HepG2 (cell line): ENCODE data around the gene NLRX1. TPM values are rescaled to one million over a fixed set of nuclear protein-coding genes. Genes with fewer than 3 reads are reported as not detected.

Experiments
- AGO1 ChIP-seq: fragments of 200-400 bp; formaldehyde crosslinking; IDR thresholded peaks from 2 replicates; pipeline ENCODE4 v1.6.1; 2017; ENCODE audit warnings: mild to moderate bottlenecking, low read depth, low read length, moderate library complexity; ENCODE audit not compliant: poor library complexity, severe bottlenecking
- AHR ChIP-seq: IDR thresholded peaks from 2 replicates; pipeline ENCODE4 v1.6.1; 2018; ENCODE audit warnings: missing genetic modification reagents, missing compliant biosample characterization
- CBX5 ChIP-seq: sonication (generic); formaldehyde crosslinking; IDR thresholded peaks from 2 replicates; pipeline ENCODE4 v1.4.0; 2020; ENCODE audit warnings: missing genetic modification reagents, borderline replicate concordance
- FOXC1 ChIP-seq: sonication (generic); formaldehyde crosslinking; IDR thresholded peaks from 2 replicates; pipeline ENCODE4 v1.8.0; 2022; ENCODE audit warnings: mild to moderate bottlenecking, missing genetic modification reagents, borderline replicate concordance
- GPN1 ChIP-seq: sonication (generic); formaldehyde crosslinking; IDR thresholded peaks from 2 replicates; pipeline ENCODE4 v1.5.1; 2020; ENCODE audit warnings: missing genetic modification reagents, borderline replicate concordance
- PHB2 ChIP-seq: fragments of 450-650 bp; IDR thresholded peaks from 2 replicates; pipeline ENCODE4 v1.6.1; 2018; ENCODE audit not compliant: partially characterized antibody
- PHF5A ChIP-seq: IDR thresholded peaks from one replicate; pipeline ENCODE4 v1.6.1; 2018; ENCODE audit warnings: low read depth, missing genetic modification reagents; ENCODE audit not compliant: unreplicated experiment
- REPIN1 ChIP-seq: sonication (generic); formaldehyde crosslinking; IDR thresholded peaks from 2 replicates; pipeline ENCODE4 v1.8.0; 2022; ENCODE audit warnings: missing genetic modification reagents, low read depth, mild to moderate bottlenecking, borderline replicate concordance
- SOX5 ChIP-seq: IDR thresholded peaks from 2 replicates; pipeline ENCODE4 v1.6.1; 2016; ENCODE audit warnings: borderline replicate concordance
- SP1 ChIP-seq, 2 experiments: fragments of 450-650 bp in 1 of 2; sonication (generic) in 1 of 2; formaldehyde crosslinking in 1 of 2; IDR thresholded peaks; 2 replicates each; pipeline versions ENCODE4 v1.4.0 to v1.6.1; 2016 to 2020; ENCODE audit warnings: missing genetic modification reagents in 1 of 2
- SPEN ChIP-seq: sonication (generic); formaldehyde crosslinking; IDR thresholded peaks from 2 replicates; pipeline ENCODE4 v1.5.1; 2020; ENCODE audit warnings: low read depth, mild to moderate bottlenecking, missing genetic modification reagents
- ZKSCAN5 ChIP-seq: sonication (generic); formaldehyde crosslinking; IDR thresholded peaks from 2 replicates; pipeline ENCODE4 v1.5.1; 2020; ENCODE audit warnings: mild to moderate bottlenecking, missing genetic modification reagents
- ZNF225 ChIP-seq: sonication (generic); formaldehyde crosslinking; IDR thresholded peaks from 2 replicates; pipeline ENCODE4 v1.4.0; 2020; ENCODE audit warnings: mild to moderate bottlenecking, missing genetic modification reagents
- ZNF280B ChIP-seq: sonication (generic); formaldehyde crosslinking; IDR thresholded peaks from 2 replicates; pipeline ENCODE4 v1.5.0; 2020; ENCODE audit warnings: missing genetic modification reagents, mild to moderate bottlenecking, borderline replicate concordance
- ZNF530 ChIP-seq: sonication (generic); formaldehyde crosslinking; IDR thresholded peaks from 2 replicates; pipeline ENCODE4 v1.5.0; 2020; ENCODE audit warnings: low read depth, mild to moderate bottlenecking, missing genetic modification reagents
- ZNF639 ChIP-seq: conservative IDR thresholded peaks from 2 replicates; pipeline ENCODE4 v1.6.1; 2018; ENCODE audit warnings: missing genetic modification reagents
- ZNF672 ChIP-seq: sonication (generic); formaldehyde crosslinking; IDR thresholded peaks from 2 replicates; pipeline ENCODE4 v1.8.1; 2022; ENCODE audit warnings: missing genetic modification reagents
- polyA plus RNA-seq, 8 experiments: library from polyadenylated mRNA; depleted of rRNA in 3 of 8; stranded (reverse) in 7 of 8; unstranded in 1 of 8; fragments of >200 nt; fragmentation: Illumina TruSeq in 4 of 8; extraction: Trizol in 4 of 8; gene quantifications; 2 replicates each; pipeline versions ENCODE4 v1.2.1 to v1.2.3, GENCODE V29; 2011 to 2016; ENCODE audit warnings: low read depth in 4 of 8, missing spikeins in 1 of 8, mixed read lengths in 1 of 8; ENCODE audit not compliant: insufficient read depth in 1 of 8
- total RNA-seq, 5 experiments: library from RNA; depleted of rRNA; stranded (reverse); fragments of >200 nt; fragmentation: Illumina TruSeq; extraction: Trizol; gene quantifications; 2 replicates each; pipeline ENCODE4 v1.2.3, GENCODE V29; 2016; ENCODE audit warnings: low read depth in 1 of 5

NLRX1 gene
- total and polyA plus RNA-seq, 2 of the 13 experiments (the other 11 are each of a cell fraction or from before 2014, with no cell fraction given), result 8.7 to 11.0 TPM

- TF ChIP-seq ZKSCAN5 (CRISPR knock-in tag) (no peak), SPEN (peak; percentile 70), SP1 (IDR thresholded peaks at IDR 0.05) (no peak), SP1 (CRISPR knock-in tag; IDR thresholded peaks at IDR 0.05) (peak; percentile 85), FOXC1 (peak; percentile 88; the same call in 1 of the 2 replicates), ZNF639 (CRISPR knock-in tag) (no peak), AHR (CRISPR knock-in tag) (0 out of 2 replicates have a peak, but pooled peaks have one; percentile 17), PHF5A (CRISPR knock-in tag) (no peak), ZNF280B (no peak), AGO1 (no peak), CBX5 (CRISPR knock-in tag) (no peak), SOX5 (CRISPR knock-in tag) (0 out of 2 replicates have a peak, but pooled peaks have one; percentile 39), ZNF530 (CRISPR knock-in tag) (no peak), PHB2 (no peak), ZNF672 (CRISPR knock-in tag) (no peak), REPIN1 (CRISPR knock-in tag) (peak; percentile 89), ZNF225 (no peak; the same call in 1 of the 2 replicates), GPN1 (no peak; the same call in 1 of the 2 replicates)
Measured at GRCh38 chr11:119121008-119121810, 47.3 kb upstream of the NLRX1 start, which contains the start of gene HINFP (continued).
